Hepatocyte (in vitro differentiated cells): ENCODE data around the gene RASGRF2. TPM values are rescaled to one million over a fixed set of nuclear protein-coding genes. Genes with fewer than 3 reads are reported as not detected.
"Not testable (repeated sequence)": the region's sequence is repeated elsewhere in the genome, so short reads cannot be mapped to it uniquely, and the experiment has no call there.

ENCODE experiments used
- DNase-seq: peaks from one replicate; pipeline ENCODE4 v3.0.0-alpha.2; 2016; ENCODE audit warnings: low spot score
- H2AFZ ChIP-seq: fragments of 200-600 bp; sonication (generic); 2 replicates; pipeline ENCODE4 v1.6.0; 2016; ENCODE audit warnings: antibody characterized with exemption, mild to moderate bottlenecking
- H3K27ac ChIP-seq: fragments of 200-600 bp; sonication (generic); 2 replicates; pipeline ENCODE4 v1.5.1; 2016; ENCODE audit warnings: mild to moderate bottlenecking
- H3K27me3 ChIP-seq: fragments of 200-600 bp; sonication (generic); 2 replicates; pipeline ENCODE4 v1.6.1; 2016
- H3K36me3 ChIP-seq: fragments of 200-600 bp; sonication (generic); replicated peaks from 2 replicates; pipeline ENCODE4 v1.5.1; 2016; ENCODE audit warnings: low read depth; ENCODE audit not compliant: insufficient read depth
- H3K4me1 ChIP-seq: fragments of 200-600 bp; sonication (generic); 2 replicates; pipeline ENCODE4 v1.5.1; 2016; ENCODE audit warnings: mild to moderate bottlenecking, moderate library complexity; ENCODE audit not compliant: insufficient read depth
- H3K4me2 ChIP-seq: fragments of 200-600 bp; sonication (generic); 2 replicates; pipeline ENCODE4 v1.6.0; 2016
- H3K4me3 ChIP-seq: fragments of 200-600 bp; sonication (generic); 2 replicates; pipeline ENCODE4 v1.5.1; 2016; ENCODE audit warnings: mild to moderate bottlenecking
- H3K79me2 ChIP-seq: fragments of 200-600 bp; sonication (generic); 2 replicates; pipeline ENCODE4 v1.6.0; 2017; ENCODE audit warnings: mild to moderate bottlenecking
- H3K9me2 ChIP-seq: fragments of 200-600 bp; sonication (generic); replicated peaks from 2 replicates; pipeline ENCODE4 v1.6.0; 2017; ENCODE audit warnings: mild to moderate bottlenecking; ENCODE audit not compliant: insufficient read depth
- H3K9me3 ChIP-seq: fragments of 200-600 bp; sonication (generic); 2 replicates; pipeline ENCODE4 v1.5.1; 2016; ENCODE audit warnings: low read depth, mild to moderate bottlenecking
- H4K20me1 ChIP-seq: fragments of 200-600 bp; sonication (generic); 2 replicates; pipeline ENCODE4 v1.6.0; 2016; ENCODE audit warnings: mild to moderate bottlenecking; ENCODE audit not compliant: insufficient read depth, poor library complexity, severe bottlenecking
- CTCF ChIP-seq: fragments of 200-600 bp; sonication (generic); IDR thresholded peaks from 2 replicates; pipeline ENCODE4 v1.5.1; 2016; ENCODE audit warnings: antibody characterized with exemption, mild to moderate bottlenecking; ENCODE audit not compliant: poor library complexity
- EZH2 ChIP-seq: fragments of 200-600 bp; sonication (generic); IDR thresholded peaks from 2 replicates; pipeline ENCODE4 v1.6.1; 2016; ENCODE audit warnings: antibody characterized with exemption, mild to moderate bottlenecking, borderline replicate concordance
- EZH2phosphoT487 ChIP-seq: fragments of 200-600 bp; sonication (generic); IDR thresholded peaks from one replicate; pipeline ENCODE4 v1.6.1; 2018; ENCODE audit warnings: antibody characterized with exemption, mild to moderate bottlenecking, low read depth, moderate library complexity; ENCODE audit not compliant: unreplicated experiment, severe bottlenecking
- WGBS: methylation state at CpG from one replicate; pipeline ENCODE4 v1.1.6; 2016; ENCODE audit warnings: low lambda C conversion rate; ENCODE audit errors: missing lambda C conversion rate; 5-methylcytosine and 5-hydroxymethylcytosine counted together
- polyA plus RNA-seq: library from polyadenylated mRNA; unstranded; fragments of >200 nt; fragmentation: Nextera tagmentation; extraction: Ambion mirVana; gene quantifications from 2 replicates; pipeline ENCODE4 v1.2.1, GENCODE V29; 2016
- total RNA-seq: library from RNA; depleted of rRNA; stranded (reverse); fragments of >200 nt; gene quantifications from 2 replicates; pipeline ENCODE4 v1.2.3, GENCODE V29; 2014

RASGRF2 gene
- total and polyA plus RNA-seq, 2 experiments from 2014 or later = 2.0 to 3.3 TPM

GRCh38 chr5:81017320-81017719, 57.2 kb downstream of the RASGRF2 start:
- H3K27ac ChIP-seq = no peak overlapping the region

GRCh38 chr5:81018608-81019007, 58.4 kb downstream of the RASGRF2 start:
- not testable (repeated sequence) for H3K27ac ChIP-seq, DNase-seq, H3K79me2 ChIP-seq, H3K27me3 ChIP-seq, H3K9me2 ChIP-seq, H3K4me2 ChIP-seq, H3K4me1 ChIP-seq, H2AFZ ChIP-seq, H3K9me3 ChIP-seq, H3K4me3 ChIP-seq, H3K36me3 ChIP-seq, H4K20me1 ChIP-seq
- 93% methylated on average over 6 of the region's 6 CpGs for WGBS

More at GRCh38 chr5:81017320-81017719, 57.2 kb downstream of the RASGRF2 start:
- Histone ChIP-seq H3K9me2 (no peaks in the 10 kb centered on the region), H3K4me3 (no peak overlapping the region), H3K79me2 (no peaks in the 10 kb centered on the region), H4K20me1 (no peaks in the 10 kb centered on the region), H3K36me3 (no peaks in the 10 kb centered on the region), H3K9me3 (no peaks in the 10 kb centered on the region), H3K27me3 (no peaks in the 10 kb centered on the region), H3K4me2 (no peak overlapping the region), H2AFZ (no peak overlapping the region), H3K4me1 (no peaks in the 10 kb centered on the region)
- WGBS = 90% methylated on average over 2 of the region's 2 CpGs
- no peak for DNase-seq
- TF ChIP-seq CTCF (no peak), EZH2phosphoT487 (no peak)

- no peaks in the 10 kb centered on the region for H3K4me1 ChIP-seq
- no peaks in the 10 kb centered on the region for H3K36me3 ChIP-seq
- no peak overlapping the region for H3K27ac ChIP-seq
- 66% methylated on average over 1 of the region's 1 CpG for WGBS
- H3K9me3 ChIP-seq = no peaks in the 10 kb centered on the region
- no peak overlapping the region for H3K4me3 ChIP-seq
- no peak for TF ChIP-seq EZH2phosphoT487
- TF ChIP-seq CTCF = no peak
- TF ChIP-seq EZH2 = no peak
- H3K79me2 ChIP-seq = no peaks in the 10 kb centered on the region
- no peak overlapping the region for H3K4me2 ChIP-seq
- H2AFZ ChIP-seq = no peak overlapping the region
- H4K20me1 ChIP-seq = no peaks in the 10 kb centered on the region
- H3K9me2 ChIP-seq = no peaks in the 10 kb centered on the region
- no peaks in the 10 kb centered on the region for H3K27me3 ChIP-seq
- no peak for DNase-seq
Observed at GRCh38 chr5:81019748-81020147, 59.6 kb downstream of the RASGRF2 start.

GRCh38 chr5:81020478-81021167, 60.5 kb downstream of the RASGRF2 start:
- no peaks in the 10 kb centered on the region for H3K79me2 ChIP-seq
- H3K9me2 ChIP-seq = no peaks in the 10 kb centered on the region
- TF ChIP-seq EZH2 (no peak), CTCF (no peak), EZH2phosphoT487 (no peak)
- H3K27ac ChIP-seq = no peak overlapping the region
- no peak for DNase-seq
- no peaks in the 10 kb centered on the region for H3K36me3 ChIP-seq
- no peaks in the 10 kb centered on the region for H3K9me3 ChIP-seq
- H3K4me3 ChIP-seq = no peak overlapping the region
- no peaks in the 10 kb centered on the region for H3K4me1 ChIP-seq
- no peak overlapping the region for H3K4me2 ChIP-seq
- H2AFZ ChIP-seq = no peak overlapping the region
- no peaks in the 10 kb centered on the region for H4K20me1 ChIP-seq
- 81% methylated on average over 6 of the region's 6 CpGs for WGBS
- H3K27me3 ChIP-seq = no peaks in the 10 kb centered on the region
